GM19452 (cell line): ENCODE data around the gene EDIL3.
"Not testable (repeated sequence)": the region's sequence is repeated elsewhere in the genome, so short reads cannot be mapped to it uniquely, and the experiment has no call there.

Experiments used
- ATAC-seq: cut with Tn5 transposase; IDR thresholded peaks from one replicate; pipeline ENCODE4 v1.9.1; 2021; ENCODE audit not compliant: unreplicated experiment

The EDIL3 gene

GRCh38 chr5:84191281-84191680 lies 193.4 kb downstream of the EDIL3 start:
- no peak for ATAC-seq

GRCh38 chr5:84184857-84185256 lies 199.8 kb downstream of the EDIL3 start:
- no peak for ATAC-seq

DNA sequence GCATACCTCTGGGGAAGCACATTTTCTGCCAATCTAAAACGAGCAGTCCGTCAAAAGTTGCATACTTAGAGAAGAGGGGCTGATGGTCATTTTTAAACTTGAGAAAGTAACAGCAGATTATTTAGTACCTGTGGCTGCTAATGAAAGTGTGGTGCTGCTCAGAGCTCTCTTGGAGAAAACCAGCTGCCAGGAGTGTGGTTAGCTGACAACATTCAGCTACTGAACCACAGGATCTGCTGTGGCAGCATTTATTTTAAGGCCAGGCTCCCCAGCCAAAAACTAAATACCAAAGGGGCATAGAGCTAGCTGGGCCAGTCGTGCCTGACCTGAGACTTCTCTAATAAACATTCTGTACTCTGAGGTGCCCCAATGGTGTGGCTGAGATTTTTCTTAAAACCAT lies 203.6 kb downstream of the EDIL3 start:
- ATAC-seq = no peak

- ATAC-seq = no peak
Observed at GRCh38 chr5:84168841-84169240, 215.8 kb downstream of the EDIL3 start.

DNA sequence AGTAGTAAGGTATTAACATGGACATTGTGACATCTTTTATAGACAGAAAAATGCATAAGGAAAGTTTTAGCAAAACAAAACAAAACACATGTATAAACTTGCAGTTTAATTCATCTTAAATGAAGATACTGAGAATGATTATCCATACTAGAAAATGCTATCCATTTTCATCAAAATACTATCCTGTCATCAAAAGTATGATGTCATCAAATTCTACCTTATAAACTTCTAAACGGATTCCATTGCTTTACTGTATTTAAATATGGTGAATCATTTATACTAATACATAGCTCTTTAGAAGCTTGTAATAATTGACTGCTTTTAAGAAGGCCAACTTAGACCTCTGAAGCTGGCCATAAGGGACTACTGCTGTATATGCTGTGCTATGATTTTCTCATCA lies 221.0 kb downstream of the EDIL3 start:
- ATAC-seq = no peak

DNA sequence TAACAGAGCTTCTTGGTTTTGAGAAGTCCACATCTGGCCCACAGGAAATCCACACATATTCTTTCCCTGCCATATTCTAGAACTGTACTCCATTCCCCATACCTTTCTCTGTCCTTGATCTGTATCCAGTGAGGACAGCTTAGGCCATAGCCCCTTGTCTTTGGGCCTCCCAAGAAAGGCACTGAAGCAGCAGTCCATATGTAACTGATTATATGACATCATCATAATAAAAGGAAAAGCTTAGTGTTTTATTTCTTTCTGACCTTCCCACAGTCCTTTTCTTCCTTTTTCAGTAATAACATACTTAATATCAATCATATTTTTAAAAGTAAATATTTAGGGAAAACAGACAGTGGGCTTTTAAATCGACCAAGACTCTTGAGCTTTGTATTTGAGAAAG lies 222.0 kb downstream of the EDIL3 start:
- no peak for ATAC-seq

DNA sequence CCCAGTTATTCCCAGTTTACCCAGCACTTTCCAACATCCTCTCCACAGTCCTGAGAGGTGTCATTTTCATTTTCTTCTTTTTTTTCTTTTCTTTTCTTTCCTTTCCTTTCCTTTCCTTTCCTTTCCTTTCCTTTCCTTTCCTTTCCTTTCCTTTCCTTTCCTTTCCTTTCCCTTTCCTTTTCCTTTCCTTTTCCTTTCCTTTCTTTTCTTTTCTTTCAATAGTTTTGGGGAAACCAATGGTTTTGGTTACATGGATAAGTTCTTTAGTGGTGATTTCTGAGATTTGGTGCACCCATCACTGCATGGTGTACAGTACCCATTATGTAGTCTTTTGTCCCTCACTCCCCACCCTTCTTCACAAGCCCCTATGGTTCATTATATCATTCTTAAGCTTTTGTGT lies 224.0 kb downstream of the EDIL3 start:
- not testable (repeated sequence) for ATAC-seq

DNA sequence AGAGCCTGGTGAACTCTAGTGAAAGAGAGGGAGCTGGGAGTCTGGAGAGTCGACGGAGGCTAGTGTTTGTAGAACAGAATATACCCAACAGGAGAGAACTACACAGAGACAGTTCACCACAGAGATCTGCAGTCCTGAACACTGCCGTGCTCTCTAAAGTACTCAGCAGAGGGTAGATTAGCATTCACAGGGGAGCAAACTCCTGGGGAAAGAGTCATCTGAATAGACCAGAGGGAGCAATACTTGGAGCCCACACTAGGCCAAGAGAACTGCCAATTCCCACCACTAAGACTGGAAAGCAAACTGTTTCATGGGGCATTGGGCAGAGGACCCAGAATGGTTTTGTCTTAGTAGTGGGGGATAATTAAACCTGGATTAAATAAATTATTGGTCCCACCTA lies 235.6 kb downstream of the EDIL3 start:
- ATAC-seq = no peak

GRCh38 chr5:84148651-84149050 lies 236.0 kb downstream of the EDIL3 start:
- no peak for ATAC-seq

DNA sequence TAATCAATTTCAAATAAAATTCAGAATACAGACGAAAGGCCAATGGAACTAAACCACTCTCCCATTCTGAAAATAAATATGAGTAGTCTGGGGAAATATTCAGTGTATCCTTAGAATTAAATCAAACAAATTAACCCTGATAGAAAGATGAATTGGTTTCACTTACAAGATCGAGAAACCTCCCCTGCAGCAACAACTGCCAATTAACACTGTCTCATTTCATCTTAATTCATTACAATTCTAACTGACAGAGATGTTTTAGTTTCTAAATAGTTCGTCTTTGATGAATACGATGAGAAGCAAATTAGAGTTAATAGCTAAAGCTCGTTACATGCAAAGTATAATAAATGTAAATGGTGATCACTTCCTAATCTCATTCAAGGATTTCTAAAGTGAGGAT lies 247.1 kb downstream of the EDIL3 start:
- no peak for ATAC-seq

DNA sequence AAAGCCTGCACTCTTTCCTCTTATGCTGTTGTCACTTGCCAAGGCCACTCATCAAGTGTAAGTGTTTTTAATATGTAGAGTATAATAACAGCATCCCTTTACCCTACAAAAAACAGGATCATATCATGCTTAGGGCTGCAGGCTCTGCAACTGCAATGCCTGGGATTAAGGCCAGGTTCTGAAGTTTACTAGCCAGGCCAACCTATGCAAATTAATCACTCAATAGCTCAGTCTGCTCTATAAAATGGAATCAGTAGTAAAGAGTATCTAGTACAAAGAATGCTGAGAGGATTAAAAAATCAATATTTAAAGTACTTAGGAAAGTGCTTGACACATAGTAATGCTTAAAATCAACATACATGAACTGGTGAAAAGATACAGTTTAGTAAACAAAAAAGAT lies 253.3 kb downstream of the EDIL3 start:
- ATAC-seq = no peak

GRCh38 chr5:84130006-84130580 lies 254.6 kb downstream of the EDIL3 start:
- ATAC-seq = no peak

GRCh38 chr5:84125216-84125615 lies 259.5 kb downstream of the EDIL3 start:
- ATAC-seq = no peak

DNA sequence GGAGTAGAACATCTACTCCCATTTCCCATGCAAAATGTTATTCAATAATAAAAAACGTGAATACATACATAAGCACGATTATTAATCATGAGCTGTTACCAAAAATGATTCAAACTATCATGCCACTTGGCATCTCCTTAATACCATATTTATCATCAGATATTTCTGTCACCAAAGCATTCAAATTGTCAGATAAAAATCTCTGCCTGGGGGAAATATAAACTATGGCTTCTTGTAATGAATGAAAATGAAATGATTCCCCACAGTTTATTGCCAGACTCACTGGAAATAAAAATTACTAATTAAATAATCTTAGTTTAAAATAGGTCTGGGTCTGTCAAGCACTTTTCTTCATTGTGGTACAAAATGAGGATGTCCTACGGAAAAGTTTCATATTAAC lies 265.4 kb downstream of the EDIL3 start:
- no peak for ATAC-seq

DNA sequence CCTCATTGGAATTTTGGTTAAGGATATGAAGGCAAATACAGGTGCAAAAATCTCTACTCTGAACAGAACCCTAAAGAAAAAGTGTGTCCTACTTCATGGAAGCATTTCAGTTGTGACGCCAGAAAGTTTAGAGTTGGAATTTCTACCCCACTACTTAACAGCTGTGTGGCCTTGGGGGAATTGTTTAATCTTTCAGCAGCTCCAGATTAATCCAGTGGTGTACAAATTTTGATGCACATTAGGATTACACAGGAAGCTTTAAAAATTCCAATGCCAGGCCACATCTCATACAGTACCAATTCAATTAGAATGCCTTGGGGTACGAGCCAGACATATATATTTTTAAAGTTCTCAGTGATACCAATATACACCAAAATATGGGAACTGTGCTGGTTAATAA lies 266.1 kb downstream of the EDIL3 start:
- ATAC-seq = no peak

DNA sequence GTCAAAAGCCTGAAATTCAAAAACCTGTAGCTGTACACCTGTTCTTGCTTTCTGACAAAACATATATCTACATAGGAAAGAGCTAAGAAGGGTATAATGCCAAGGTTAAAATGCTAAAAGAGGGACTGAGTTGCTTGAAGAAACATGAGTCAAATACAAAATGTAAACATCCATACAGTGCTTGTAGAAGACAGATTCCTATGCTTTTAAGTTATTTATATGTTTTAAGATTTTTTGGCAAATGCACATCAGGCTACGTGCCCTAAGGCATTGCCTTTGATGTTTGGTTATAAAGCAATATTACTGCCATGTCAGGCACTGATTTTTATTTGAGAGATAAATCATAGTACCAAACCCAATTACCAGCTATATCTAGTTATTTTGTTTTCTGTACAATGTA lies 269.0 kb downstream of the EDIL3 start:
- ATAC-seq = no peak

- no peak for ATAC-seq
Observed at GRCh38 chr5:84113246-84114105, 271.2 kb downstream of the EDIL3 start.

- ATAC-seq = no peak
Observed at GRCh38 chr5:84092738-84093137, 291.9 kb downstream of the EDIL3 start.

DNA sequence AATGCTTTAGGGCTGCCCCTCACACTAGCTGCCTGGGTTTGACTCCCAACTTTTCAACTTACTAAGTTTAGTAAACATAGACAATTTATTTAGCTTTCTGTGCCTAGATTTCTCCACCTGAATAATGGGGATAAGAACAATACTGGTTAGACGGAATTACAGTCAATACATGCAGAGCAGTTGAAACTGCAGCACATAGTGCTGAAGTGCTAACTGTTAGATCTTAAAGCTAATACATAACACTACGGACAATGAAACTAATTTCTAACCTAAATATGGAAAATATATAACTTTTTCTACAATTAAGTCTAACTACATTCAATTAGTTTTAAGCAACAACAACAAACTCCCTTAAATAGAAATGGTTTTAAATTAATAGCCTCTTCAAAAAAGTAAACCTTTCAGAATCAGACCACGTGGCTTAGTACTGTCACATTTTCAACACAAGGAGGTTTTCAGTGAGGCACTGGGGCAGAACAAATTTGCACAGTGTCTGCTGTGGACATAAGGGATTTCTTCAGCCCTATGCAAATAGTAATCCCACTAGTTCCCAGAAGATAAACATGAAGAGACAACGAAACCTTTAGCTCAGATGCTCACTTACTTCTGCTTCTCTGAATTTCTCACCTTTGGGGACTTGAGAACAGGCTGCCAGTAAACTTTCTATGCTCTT lies 293.4 kb downstream of the EDIL3 start:
- ATAC-seq = no peak

- no peak for ATAC-seq
Observed at GRCh38 chr5:84088996-84089395, 295.7 kb downstream of the EDIL3 start.

DNA sequence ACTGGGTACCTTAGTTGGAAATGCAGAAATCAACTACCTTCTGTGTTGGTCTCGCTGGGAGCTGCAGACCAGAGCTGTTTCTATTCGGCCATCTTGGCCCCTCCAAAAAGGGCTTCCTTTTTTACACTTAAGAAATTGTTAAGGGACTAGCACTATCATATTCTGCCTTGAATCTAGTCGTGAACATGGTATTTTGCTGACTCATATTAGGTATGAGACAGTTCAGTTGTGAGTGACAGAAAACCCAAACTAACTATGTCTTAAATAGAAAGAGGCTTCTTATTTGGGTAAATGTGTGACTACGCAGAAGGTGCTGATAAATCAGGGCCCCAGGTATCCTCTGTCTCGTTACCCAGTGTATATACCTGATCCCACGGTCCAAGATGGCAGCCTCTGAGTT lies 298.2 kb downstream of the EDIL3 start:
- ATAC-seq = no peak

DNA sequence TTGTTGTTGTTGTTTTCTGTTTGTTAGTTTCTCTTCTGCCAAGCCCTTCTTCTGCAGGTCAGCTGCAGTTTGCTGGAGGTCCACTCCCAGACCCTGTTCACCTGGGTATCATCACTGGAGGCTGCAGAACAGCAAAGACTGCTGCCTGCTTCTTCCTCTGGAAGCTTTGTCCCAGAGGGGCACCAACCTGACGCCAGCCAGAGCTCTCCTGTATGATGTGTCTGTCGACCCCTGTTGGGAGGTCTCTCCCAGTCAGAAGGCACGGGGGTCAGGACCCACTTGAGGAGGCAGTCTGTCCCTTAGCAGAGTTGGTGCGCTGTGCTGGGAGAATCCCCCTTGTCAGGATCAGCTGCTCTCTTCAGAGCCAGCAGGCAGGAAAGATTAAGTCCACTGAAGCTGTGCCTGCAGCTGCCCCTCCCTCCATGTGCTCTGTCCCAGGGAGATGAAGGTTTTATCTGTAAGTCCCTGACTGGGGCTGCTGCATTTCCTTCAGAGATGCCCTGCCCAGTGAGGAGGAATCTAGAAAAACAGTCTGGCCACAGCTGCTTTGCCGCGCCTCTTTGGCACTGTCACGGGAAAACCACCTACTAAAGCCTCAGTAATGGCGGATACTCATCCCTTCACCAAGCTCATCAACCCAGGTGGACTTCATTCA lies 299.2 kb downstream of the EDIL3 start:
- no peak for ATAC-seq
